B cell (primary cell): ENCODE results near the gene USF1. TPM values are rescaled to one million over a fixed set of nuclear protein-coding genes. Genes with fewer than 3 reads are reported as not detected.
"Not testable (repeated sequence)": the region's sequence is repeated elsewhere in the genome, so short reads cannot be mapped to it uniquely, and the experiment has no call there.

ENCODE experiments used
- ATAC-seq: fragments of 200-7000 bp; cut with Tn5 transposase; one replicate; pipeline ENCODE4 v1.10.0; 2021; ENCODE audit warnings: low read depth, mild to moderate bottlenecking, moderate number of reproducible peaks, moderate library complexity
- CTCF ChIA-PET: fragments of 350-600 bp; sonication (Branson Sonifier 250); formaldehyde crosslinking; loops from one replicate; lab custom pipeline; 2021; ENCODE audit warnings: antibody characterized with exemption, inconsistent platforms; lab: Charles Lee
- POLR2A ChIA-PET: fragments of 350-600 bp; sonication (Branson Sonifier 250); formaldehyde crosslinking; loops from one replicate; lab custom pipeline; 2021; ENCODE audit warnings: antibody characterized with exemption; lab: Charles Lee
- DNase-seq: peaks from one replicate; pipeline ENCODE4 v3.0.0; 2013
- H2AFZ ChIP-seq: 2 replicates; pipeline ENCODE4 v1.6.1; 2012; ENCODE audit warnings: mild to moderate bottlenecking, low read depth, low read length; ENCODE audit not compliant: insufficient read depth, poor library complexity, severe bottlenecking
- H3K27ac ChIP-seq, 2 donors: 1 replicate in 1 of 2; 2 replicates in 1 of 2; pipeline ENCODE4 v1.5.1; 2012 to 2013; ENCODE audit warnings: low read length in 2 of 2, mild to moderate bottlenecking in 2 of 2, moderate library complexity in 1 of 2
- H3K27me3 ChIP-seq, 4 experiments: fragments of 200-600 bp in 1 of 4; sonication (generic) in 1 of 4; replicated peaks in 1 of 4; 1 replicate in 2 of 4; 2 replicates in 2 of 4; pipeline versions ENCODE4 v1.6.1 to v1.7.0; 2013 to 2016; ENCODE audit warnings: low read length in 3 of 4, mild to moderate bottlenecking in 2 of 4, mixed read lengths in 1 of 4, moderate library complexity in 1 of 4; ENCODE audit not compliant: insufficient read depth in 4 of 4, control insufficient read depth in 3 of 4; ENCODE audit errors: control extremely low read depth in 1 of 4
- H3K36me3 ChIP-seq, 2 experiments: replicated peaks in 1 of 2; 1 replicate in 1 of 2; 2 replicates in 1 of 2; pipeline versions ENCODE4 v1.6.1 to v1.7.1; 2013; ENCODE audit warnings: low read length in 1 of 2; ENCODE audit not compliant: insufficient read depth in 2 of 2, control insufficient read depth in 1 of 2; ENCODE audit errors: control extremely low read depth in 1 of 2, extremely low read depth in 1 of 2
- H3K4me1 ChIP-seq, 2 donors: fragments of 200-600 bp in 1 of 2; sonication (generic) in 1 of 2; 1 replicate in 1 of 2; 2 replicates in 1 of 2; pipeline versions ENCODE4 v1.5.1 to v1.6.1; 2013 to 2017; ENCODE audit warnings: low read length in 2 of 2; ENCODE audit not compliant: control insufficient read depth in 2 of 2, insufficient read depth in 2 of 2
- H3K4me2 ChIP-seq: replicated peaks from 2 replicates; pipeline ENCODE3; 2012; ENCODE audit warnings: mild to moderate bottlenecking, low read depth, low read length; ENCODE audit not compliant: poor library complexity, severe bottlenecking
- H3K4me3 ChIP-seq, 5 experiments: fragments of 200-600 bp in 1 of 5; sonication (generic) in 1 of 5; 1 replicate in 3 of 5; 2 replicates in 2 of 5; pipeline versions ENCODE4 v1.5.1 to v1.7.0; 2011 to 2016; ENCODE audit warnings: low read length in 4 of 5, mild to moderate bottlenecking in 4 of 5, low read depth in 2 of 5, control low read depth in 1 of 5, moderate library complexity in 1 of 5; ENCODE audit not compliant: insufficient read depth in 1 of 5; ENCODE audit errors: control extremely low read depth in 1 of 5, extremely low read depth in 1 of 5
- H3K79me2 ChIP-seq: fragments of 200-600 bp; sonication (generic); one replicate; pipeline ENCODE4 v1.6.0; 2016; ENCODE audit warnings: low read length; ENCODE audit not compliant: control insufficient read depth, insufficient read depth
- H3K9ac ChIP-seq: fragments of 200-600 bp; sonication (generic); 2 replicates; pipeline ENCODE4 v1.6.1; 2017; ENCODE audit warnings: mild to moderate bottlenecking, low read length, moderate library complexity
- H3K9me3 ChIP-seq, 3 donors: one replicate each; pipeline versions ENCODE4 v1.6.1 to v1.7.1; 2013; ENCODE audit warnings: low read length in 2 of 3; ENCODE audit not compliant: control insufficient read depth in 2 of 3, insufficient read depth in 1 of 3; ENCODE audit errors: control extremely low read depth in 1 of 3
- H4K20me1 ChIP-seq: 2 replicates; pipeline ENCODE4 v1.6.0; 2012; ENCODE audit warnings: mild to moderate bottlenecking, low read length; ENCODE audit not compliant: insufficient read depth, control insufficient read depth, poor library complexity, severe bottlenecking
- H3K27ac Mint-ChIP-seq: one replicate; pipeline ENCODE4 v1.8.0; 2021; ENCODE audit warnings: mixed read lengths
- H3K27me3 Mint-ChIP-seq: one replicate; pipeline ENCODE4 v1.8.0; 2021; ENCODE audit warnings: mixed read lengths
- H3K4me1 Mint-ChIP-seq: one replicate; pipeline ENCODE4 v1.8.0; 2021; ENCODE audit warnings: mixed read lengths
- H3K4me3 Mint-ChIP-seq: one replicate; pipeline ENCODE4 v1.8.0; 2021; ENCODE audit warnings: mixed read lengths
- H3K9me3 Mint-ChIP-seq: one replicate; pipeline ENCODE4 v1.8.0; 2022; ENCODE audit warnings: mixed read lengths; ENCODE audit not compliant: insufficient read depth
- EZH2 ChIP-seq: IDR thresholded peaks from 2 replicates; pipeline ENCODE4 v1.6.1; 2012; ENCODE audit warnings: borderline replicate concordance, low read depth, mild to moderate bottlenecking, moderate library complexity, low read length; ENCODE audit not compliant: insufficient read depth, poor library complexity, severe bottlenecking
- WGBS: methylation state at CpG from one replicate; pipeline ENCODE4 v1.1.5; 2013; ENCODE audit warnings: missing lambda C conversion rate; ENCODE audit not compliant: insufficient coverage; 5-methylcytosine and 5-hydroxymethylcytosine counted together
- intact Hi-C: fragments of 100-400 bp; cut with micrococcal nuclease; formaldehyde crosslinking; loops from one replicate; pipeline ENCODE4 v1.10.0; 2022
- polyA plus RNA-seq: library from polyadenylated mRNA; depleted of rRNA; stranded (reverse); fragments of >200 nt; gene quantifications from 2 replicates; pipeline ENCODE4 v1.2.3, GENCODE V29; 2012
- total RNA-seq, 2 donors: library from RNA; stranded (reverse); fragments of 120-200 nt in 1 of 2; gene quantifications; 1 replicate in 1 of 2; 2 replicates in 1 of 2; pipeline versions ENCODE4 v1.2.3 to v1.2.4, GENCODE V29; 2013 to 2022
- TF ChIP-seq, protein P1 (sequence below): fragments of 200-600 bp; IDR thresholded peaks from one replicate; pipeline ENCODE4 v1.8.0; 2022; ENCODE audit warnings: antibody characterized with exemption, mild to moderate bottlenecking

Gene USF1
- total and polyA plus RNA-seq, 2 donors (not counting 1 experiment from before 2014, with no cell fraction given), result 192 to 249 TPM

DNA sequence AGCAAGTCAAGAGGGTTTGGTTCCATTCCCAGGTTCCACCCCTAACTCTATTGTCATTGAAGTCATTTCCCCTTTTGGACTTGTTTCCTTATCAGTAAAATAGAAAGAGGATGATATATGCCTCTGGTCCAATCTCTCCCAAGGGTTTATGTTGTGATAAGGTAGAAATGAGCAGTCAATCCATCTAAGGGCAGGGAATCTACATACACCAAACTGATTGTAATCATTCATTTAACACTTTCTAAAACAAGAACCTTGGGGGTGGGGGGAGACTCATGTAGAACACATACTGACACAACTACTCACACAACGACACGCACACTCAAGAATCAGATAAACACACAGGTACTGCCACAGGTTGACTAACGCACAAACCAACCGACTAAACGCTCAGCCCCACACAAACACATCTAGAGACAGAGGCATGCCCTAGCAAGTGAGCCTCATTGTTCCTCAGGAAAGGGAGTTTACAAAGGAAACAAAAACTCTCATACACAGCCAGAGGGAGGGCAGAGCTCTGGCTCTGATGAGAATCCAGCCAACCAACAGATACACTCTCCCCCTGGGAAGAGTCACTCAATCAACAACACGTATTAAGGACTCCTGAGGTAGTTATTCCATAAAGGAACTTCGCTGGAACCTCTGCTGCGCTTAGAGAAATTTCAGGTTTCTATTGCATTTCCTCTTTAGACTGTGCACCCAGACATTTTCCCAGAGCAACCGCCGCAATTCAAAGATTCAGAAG is 25.9 kb downstream of the USF1 start:
- TF ChIP-seq, protein P1, sequence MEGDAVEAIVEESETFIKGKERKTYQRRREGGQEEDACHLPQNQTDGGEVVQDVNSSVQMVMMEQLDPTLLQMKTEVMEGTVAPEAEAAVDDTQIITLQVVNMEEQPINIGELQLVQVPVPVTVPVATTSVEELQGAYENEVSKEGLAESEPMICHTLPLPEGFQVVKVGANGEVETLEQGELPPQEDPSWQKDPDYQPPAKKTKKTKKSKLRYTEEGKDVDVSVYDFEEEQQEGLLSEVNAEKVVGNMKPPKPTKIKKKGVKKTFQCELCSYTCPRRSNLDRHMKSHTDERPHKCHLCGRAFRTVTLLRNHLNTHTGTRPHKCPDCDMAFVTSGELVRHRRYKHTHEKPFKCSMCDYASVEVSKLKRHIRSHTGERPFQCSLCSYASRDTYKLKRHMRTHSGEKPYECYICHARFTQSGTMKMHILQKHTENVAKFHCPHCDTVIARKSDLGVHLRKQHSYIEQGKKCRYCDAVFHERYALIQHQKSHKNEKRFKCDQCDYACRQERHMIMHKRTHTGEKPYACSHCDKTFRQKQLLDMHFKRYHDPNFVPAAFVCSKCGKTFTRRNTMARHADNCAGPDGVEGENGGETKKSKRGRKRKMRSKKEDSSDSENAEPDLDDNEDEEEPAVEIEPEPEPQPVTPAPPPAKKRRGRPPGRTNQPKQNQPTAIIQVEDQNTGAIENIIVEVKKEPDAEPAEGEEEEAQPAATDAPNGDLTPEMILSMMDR, result no peak
- no peak for TF ChIP-seq EZH2
- H3K27ac Mint-ChIP-seq, result peak overlapping the region; percentile 91
- ATAC-seq, result no peak
- H3K4me3 ChIP-seq, result peak overlapping the region; percentile 65 to 83 (median 81)
- H3K36me3 ChIP-seq, result no peaks in the 10 kb centered on the region
- no peaks in the 10 kb centered on the region for H3K27me3 ChIP-seq
- H3K27me3 Mint-ChIP-seq, result no peaks in the 10 kb centered on the region
- peak overlapping the region; percentile 52 to 85 for H3K27ac ChIP-seq
- peaks cover 26% of the 10 kb centered on the region for H3K4me1 Mint-ChIP-seq
- ChIA-PET CTCF (interaction anchor here (0.9 to 3.6 kb wide), 12 partner anchors 15 to 127 kb away, joined by 3 to 24 read pairs (median 5); partner anchors contain the start of genes ARHGAP30, ITLN2, KLHDC9 and USF1), POLR2A (interaction anchor here (0.5 to 1.9 kb wide), 5 partner anchors 18 to 51 kb away, joined by 3 to 20 read pairs (median 6); partner anchors contain the start of genes TSTD1 and USF1)
- DNase-seq, result no peak
- H3K79me2 ChIP-seq, result peaks cover 5% of the 10 kb centered on the region
- 20% methylated on average over 10 of the region's 10 CpGs for WGBS
- H2AFZ ChIP-seq, result peak overlapping the region; percentile 72
- intact Hi-C loops, result loop anchor here (2.0 to 5.0 kb wide), 2 partner anchors 19 to 77 kb away; partner anchors contain the start of genes KLHDC9 and TSTD1
- H4K20me1 ChIP-seq, result no peaks in the 10 kb centered on the region
- H3K9ac ChIP-seq, result peak overlapping the region; percentile 80
- peaks cover 22 to 23% of the 10 kb centered on the region in 2 donors for H3K4me1 ChIP-seq
- peak overlapping the region; percentile 99 for H3K4me2 ChIP-seq
- H3K9me3 Mint-ChIP-seq, result no peaks in the 10 kb centered on the region
- no peaks in the 10 kb centered on the region for H3K9me3 ChIP-seq
- H3K4me3 Mint-ChIP-seq, result peak overlapping the region; percentile 96

DNA sequence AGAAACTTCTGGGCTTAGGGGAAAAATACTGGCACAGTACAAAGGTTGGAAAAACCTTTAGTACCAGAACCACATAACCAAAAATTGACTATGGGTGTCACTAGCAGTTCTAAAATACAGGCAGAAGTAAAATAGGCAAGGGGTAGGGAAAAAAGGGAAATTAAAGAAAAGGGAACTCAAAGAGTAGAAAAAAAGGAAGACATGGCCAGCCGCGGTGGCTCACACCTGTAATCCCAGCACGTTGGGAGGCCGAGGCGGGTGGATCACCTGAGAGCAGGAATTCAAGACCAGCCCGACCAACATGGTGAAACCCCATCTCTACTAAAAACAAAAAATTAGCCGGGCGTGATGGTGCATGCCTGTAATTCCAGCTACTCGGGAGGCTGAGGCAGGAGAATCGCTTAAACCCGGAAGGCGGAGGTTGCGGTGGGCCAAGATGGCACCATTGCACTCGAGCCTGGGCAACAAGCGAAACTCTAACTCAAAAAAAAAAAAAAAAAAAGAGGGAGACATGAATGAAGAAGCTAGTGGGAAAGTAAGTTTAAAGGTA is 26.6 kb downstream of the USF1 start:
- POLR2A ChIA-PET, result interaction anchor here (0.6 to 0.9 kb wide), 2 partner anchors 24 to 113 kb away, joined by 5 read pairs; partner anchors contain the start of gene DEDD
- not testable (repeated sequence) for H3K79me2 ChIP-seq

More for the DNA sequence above, 26.6 kb downstream of the USF1 start:
- H3K27ac ChIP-seq, DNase-seq, H2AFZ ChIP-seq, H3K27ac Mint-ChIP-seq, intact Hi-C loops, ATAC-seq, H3K4me2 ChIP-seq, H3K27me3 ChIP-seq, H4K20me1 ChIP-seq, H3K9me3 ChIP-seq, H3K9ac ChIP-seq, H3K27me3 Mint-ChIP-seq, H3K36me3 ChIP-seq, H3K9me3 Mint-ChIP-seq: not testable (repeated sequence)
- peak overlapping the region in 1 of 5 experiments; percentile 67 for H3K4me3 ChIP-seq
- peaks cover 27% of the 10 kb centered on the region for H3K4me1 Mint-ChIP-seq
- CTCF ChIA-PET, result interaction anchor here (1.4 to 3.6 kb wide), 3 partner anchors 22 to 68 kb away, joined by 4 to 22 read pairs (median 5); partner anchors contain the start of gene USF1
- peaks cover 23 to 25% of the 10 kb centered on the region in 2 donors for H3K4me1 ChIP-seq
- 65% methylated on average over 13 of the region's 15 CpGs for WGBS
- H3K4me3 Mint-ChIP-seq, result peak overlapping the region; percentile 96
